PC-3 (cell line): ENCODE data around the gene SPATA7.

Source experiments
- EZH2 ChIP-seq: fragments of 300-600 bp; sonication (generic); IDR thresholded peaks from one replicate; pipeline ENCODE4 v1.6.1; 2017; ENCODE audit warnings: antibody characterized with exemption, mild to moderate bottlenecking, low read length; ENCODE audit not compliant: unreplicated experiment
- EZH2phosphoT487 ChIP-seq: fragments of 300-600 bp; sonication (generic); IDR thresholded peaks from 2 replicates; pipeline ENCODE4 v1.6.1; 2018; ENCODE audit warnings: mild to moderate bottlenecking, antibody characterized with exemption, low read length, borderline replicate concordance
- TF ChIP-seq, protein P1 (sequence below): fragments of 300-600 bp; sonication (generic); conservative IDR thresholded peaks from 2 replicates; pipeline ENCODE4 v1.5.1; 2017; ENCODE audit warnings: antibody characterized with exemption, low read depth, mild to moderate bottlenecking, low read length

GRCh38 chr14:88348546-88348945, 36.9 kb upstream of the SPATA7 start:
- TF ChIP-seq, protein P1, sequence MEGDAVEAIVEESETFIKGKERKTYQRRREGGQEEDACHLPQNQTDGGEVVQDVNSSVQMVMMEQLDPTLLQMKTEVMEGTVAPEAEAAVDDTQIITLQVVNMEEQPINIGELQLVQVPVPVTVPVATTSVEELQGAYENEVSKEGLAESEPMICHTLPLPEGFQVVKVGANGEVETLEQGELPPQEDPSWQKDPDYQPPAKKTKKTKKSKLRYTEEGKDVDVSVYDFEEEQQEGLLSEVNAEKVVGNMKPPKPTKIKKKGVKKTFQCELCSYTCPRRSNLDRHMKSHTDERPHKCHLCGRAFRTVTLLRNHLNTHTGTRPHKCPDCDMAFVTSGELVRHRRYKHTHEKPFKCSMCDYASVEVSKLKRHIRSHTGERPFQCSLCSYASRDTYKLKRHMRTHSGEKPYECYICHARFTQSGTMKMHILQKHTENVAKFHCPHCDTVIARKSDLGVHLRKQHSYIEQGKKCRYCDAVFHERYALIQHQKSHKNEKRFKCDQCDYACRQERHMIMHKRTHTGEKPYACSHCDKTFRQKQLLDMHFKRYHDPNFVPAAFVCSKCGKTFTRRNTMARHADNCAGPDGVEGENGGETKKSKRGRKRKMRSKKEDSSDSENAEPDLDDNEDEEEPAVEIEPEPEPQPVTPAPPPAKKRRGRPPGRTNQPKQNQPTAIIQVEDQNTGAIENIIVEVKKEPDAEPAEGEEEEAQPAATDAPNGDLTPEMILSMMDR, result no peak
- no peak for TF ChIP-seq EZH2phosphoT487
- TF ChIP-seq EZH2, result no peak
